ENCODE measurements around the gene C11orf24. TPM values are rescaled to one million over a fixed set of nuclear protein-coding genes. Genes with fewer than 3 reads are reported as not detected.

Gene C11orf24
- total RNA-seq, 1 experiment from 2014 or later = 37.8 TPM

- H3K27ac ChIP-seq (ENCODE audit: low read depth, low read length) = no peak overlapping the region
- no peak overlapping the region for H3K9ac ChIP-seq (ENCODE audit: low read length)
- ATAC-seq (no peak), DNase-seq (ENCODE audit: low read depth, low spot score) (no peak)
- no peak overlapping the region for H3K4me3 ChIP-seq (replicated peaks in 1 of 2; ENCODE audit: low read depth in 1 of 2, low read length in 2 of 2)
- no peaks in the 10 kb centered on the region for H3K9me3 ChIP-seq (ENCODE audit: control insufficient read depth in 1 of 2, insufficient read depth in 1 of 2, low read depth in 1 of 2, low read length in 2 of 2)
- H3K27me3 ChIP-seq (ENCODE audit: insufficient read depth, low read length) = no peaks in the 10 kb centered on the region
- intact Hi-C loops (cut with micrococcal nuclease) = no loop called here
- H3K4me1 ChIP-seq (ENCODE audit: control insufficient read depth in 1 of 2, insufficient read depth in 2 of 2, low read length in 2 of 2) = peaks cover 8 to 30% of the 10 kb centered on the region in 2 experiments; a peak in 3 of 4 replicates
- ChIA-PET CTCF (no interaction called here), POLR2A (no interaction called here), RAD21 (ENCODE audit: low non-redundant PET in 1 of 2, low total read pairs in 2 of 2, uncharacterized antibody in 2 of 2, unreplicated experiment in 2 of 2) (no interaction called here)
- no peaks in the 10 kb centered on the region for H3K36me3 ChIP-seq (ENCODE audit: control insufficient read depth in 1 of 2, insufficient read depth in 2 of 2, low read length in 2 of 2)
- no peaks in the 10 kb centered on the region for H4K20me1 ChIP-seq (ENCODE audit: insufficient read depth)
- H3K4me2 ChIP-seq (ENCODE audit: low read length) = no peak overlapping the region
- no peak overlapping the region for H2AFZ ChIP-seq (ENCODE audit: low read depth, low read length, poor library complexity, severe bottlenecking)
- no peaks in the 10 kb centered on the region for H3K9me2 ChIP-seq (ENCODE audit: insufficient read depth)
- H3K79me2 ChIP-seq (ENCODE audit: insufficient read depth, low read length) = peaks cover 25% of the 10 kb centered on the region
- TF ChIP-seq SIN3A (IDR thresholded peaks at IDR 0.05; ENCODE audit: low read depth) (no peak), POLR2AphosphoS5 (IDR thresholded peaks at IDR 0.05; ENCODE audit: low read depth, low read length) (no peak), CEBPB (IDR thresholded peaks at IDR 0.05; ENCODE audit: low read depth) (no peak), ZBTB33 (IDR thresholded peaks at IDR 0.05; ENCODE audit: extremely low read depth, insufficient replicate concordance, low read length) (no peak)
- no TSS peak for BruUV-seq (replicated peaks)
These were observed 56.7 kb downstream of the C11orf24 start for GRCh38 chr11:68215087-68215445.

GRCh38 chr11:68214173-68215086, 57.3 kb downstream of the C11orf24 start:
- ChIA-PET RAD21 (ENCODE audit: low non-redundant PET in 1 of 2, low total read pairs in 2 of 2, uncharacterized antibody in 2 of 2, unreplicated experiment in 2 of 2) (no interaction called here), POLR2A (no interaction called here), CTCF (no interaction called here)
- intact Hi-C loops (cut with micrococcal nuclease) = no loop called here
- peak overlapping the region; percentile 74 for H2AFZ ChIP-seq (ENCODE audit: low read depth, low read length, poor library complexity, severe bottlenecking)
- no peaks in the 10 kb centered on the region for H3K27me3 ChIP-seq (ENCODE audit: insufficient read depth, low read length)
- peak overlapping the region; percentile 58 to 78 for H3K4me3 ChIP-seq (replicated peaks in 1 of 2; ENCODE audit: low read depth in 1 of 2, low read length in 2 of 2)
- H3K9me2 ChIP-seq (ENCODE audit: insufficient read depth) = no peaks in the 10 kb centered on the region
- peak overlapping the region; percentile 98 for H3K4me2 ChIP-seq (ENCODE audit: low read length)
- peaks cover under 1% of the 10 kb centered on the region; the same call in 1 of the 2 replicates for H4K20me1 ChIP-seq (ENCODE audit: insufficient read depth)
- DNase-seq (ENCODE audit: low read depth, low spot score) (no peak), ATAC-seq (peak; percentile 3; the same call in 1 of the 2 replicates)
- peak overlapping the region; percentile 74 for H3K9ac ChIP-seq (ENCODE audit: low read length)
- no peaks in the 10 kb centered on the region for H3K9me3 ChIP-seq (ENCODE audit: control insufficient read depth in 1 of 2, insufficient read depth in 1 of 2, low read depth in 1 of 2, low read length in 2 of 2)
- TF ChIP-seq MAX (IDR thresholded peaks at IDR 0.05) (no peak), JUND (IDR thresholded peaks at IDR 0.05) (no peak), ELF1 (IDR thresholded peaks at IDR 0.05; ENCODE audit: borderline replicate concordance, low read depth) (no peak), ZBTB33 (IDR thresholded peaks at IDR 0.05; ENCODE audit: extremely low read depth, insufficient replicate concordance, low read length) (no peak), SP1 (IDR thresholded peaks at IDR 0.05; ENCODE audit: low read depth) (no peak), ATF3 (IDR thresholded peaks at IDR 0.05) (no peak), FOSL1 (IDR thresholded peaks at IDR 0.05; ENCODE audit: low read depth) (no peak), EGR1 (IDR thresholded peaks at IDR 0.05; ENCODE audit: low read depth) (no peak), RAD21 (IDR thresholded peaks at IDR 0.05; ENCODE audit: low read depth) (no peak)
- H3K36me3 ChIP-seq (ENCODE audit: control insufficient read depth in 1 of 2, insufficient read depth in 2 of 2, low read length in 2 of 2) = no peaks in the 10 kb centered on the region
- peaks cover 8 to 32% of the 10 kb centered on the region in 2 experiments; a peak in 3 of 4 replicates for H3K4me1 ChIP-seq (ENCODE audit: control insufficient read depth in 1 of 2, insufficient read depth in 2 of 2, low read length in 2 of 2)
- H3K79me2 ChIP-seq (ENCODE audit: insufficient read depth, low read length) = peaks cover 30% of the 10 kb centered on the region
- TSS peak; percentile 71 for BruUV-seq (replicated peaks)
- H3K27ac ChIP-seq (ENCODE audit: low read depth, low read length) = peak overlapping the region; percentile 99
